Sigmoid colon (tissue), 4 donors: ENCODE results near the gene PRDM1.

ENCODE experiments used
- EP300 ChIP-seq, 4 donors: sonication (generic); formaldehyde crosslinking; IDR thresholded peaks; one replicate each; pipeline ENCODE4 v1.6.1; 2017; ENCODE audit warnings: antibody characterized with exemption in 4 of 4
- POLR2A ChIP-seq, 2 donors: fragments of 450-650 bp; IDR thresholded peaks; one replicate each; pipeline ENCODE4 v1.6.1; 2016; ENCODE audit warnings: antibody characterized with exemption in 2 of 2, mild to moderate bottlenecking in 2 of 2, moderate library complexity in 2 of 2
- POLR2AphosphoS5 ChIP-seq, 4 donors: sonication (generic); formaldehyde crosslinking; IDR thresholded peaks; one replicate each; pipeline ENCODE4 v1.6.1; 2017; ENCODE audit warnings: antibody characterized with exemption in 4 of 4
- TF ChIP-seq, protein P1 (sequence below), 4 experiments: fragments of 450-650 bp in 3 of 4; fragments of 200-600 bp in 1 of 4; IDR thresholded peaks; one replicate each; pipeline ENCODE4 v1.5.1; 2016 to 2019; ENCODE audit warnings: antibody characterized with exemption in 4 of 4, mild to moderate bottlenecking in 3 of 4, moderate library complexity in 2 of 4

DNA sequence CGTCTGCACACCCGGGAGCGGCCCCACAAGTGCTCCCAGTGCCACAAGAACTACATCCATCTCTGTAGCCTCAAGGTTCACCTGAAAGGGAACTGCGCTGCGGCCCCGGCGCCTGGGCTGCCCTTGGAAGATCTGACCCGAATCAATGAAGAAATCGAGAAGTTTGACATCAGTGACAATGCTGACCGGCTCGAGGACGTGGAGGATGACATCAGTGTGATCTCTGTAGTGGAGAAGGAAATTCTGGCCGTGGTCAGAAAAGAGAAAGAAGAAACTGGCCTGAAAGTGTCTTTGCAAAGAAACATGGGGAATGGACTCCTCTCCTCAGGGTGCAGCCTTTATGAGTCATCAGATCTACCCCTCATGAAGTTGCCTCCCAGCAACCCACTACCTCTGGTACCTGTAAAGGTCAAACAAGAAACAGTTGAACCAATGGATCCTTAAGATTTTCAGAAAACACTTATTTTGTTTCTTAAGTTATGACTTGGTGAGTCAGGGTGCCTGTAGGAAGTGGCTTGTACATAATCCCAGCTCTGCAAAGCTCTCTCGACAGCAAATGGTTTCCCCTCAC, 21.0 kb downstream of the PRDM1 start:
- TF ChIP-seq POLR2A (IDR thresholded peaks at IDR 0.05) (no peak), EP300 (IDR thresholded peaks at IDR 0.05) (no peak), POLR2AphosphoS5 (IDR thresholded peaks at IDR 0.05) (no peak)
- TF ChIP-seq, protein P1, sequence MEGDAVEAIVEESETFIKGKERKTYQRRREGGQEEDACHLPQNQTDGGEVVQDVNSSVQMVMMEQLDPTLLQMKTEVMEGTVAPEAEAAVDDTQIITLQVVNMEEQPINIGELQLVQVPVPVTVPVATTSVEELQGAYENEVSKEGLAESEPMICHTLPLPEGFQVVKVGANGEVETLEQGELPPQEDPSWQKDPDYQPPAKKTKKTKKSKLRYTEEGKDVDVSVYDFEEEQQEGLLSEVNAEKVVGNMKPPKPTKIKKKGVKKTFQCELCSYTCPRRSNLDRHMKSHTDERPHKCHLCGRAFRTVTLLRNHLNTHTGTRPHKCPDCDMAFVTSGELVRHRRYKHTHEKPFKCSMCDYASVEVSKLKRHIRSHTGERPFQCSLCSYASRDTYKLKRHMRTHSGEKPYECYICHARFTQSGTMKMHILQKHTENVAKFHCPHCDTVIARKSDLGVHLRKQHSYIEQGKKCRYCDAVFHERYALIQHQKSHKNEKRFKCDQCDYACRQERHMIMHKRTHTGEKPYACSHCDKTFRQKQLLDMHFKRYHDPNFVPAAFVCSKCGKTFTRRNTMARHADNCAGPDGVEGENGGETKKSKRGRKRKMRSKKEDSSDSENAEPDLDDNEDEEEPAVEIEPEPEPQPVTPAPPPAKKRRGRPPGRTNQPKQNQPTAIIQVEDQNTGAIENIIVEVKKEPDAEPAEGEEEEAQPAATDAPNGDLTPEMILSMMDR (IDR thresholded peaks at IDR 0.05) = no peak
